GM12878 (cell line): ENCODE results near the gene CACNA2D3. TPM values are rescaled to one million over a fixed set of nuclear protein-coding genes. Genes with fewer than 3 reads are reported as not detected.

ENCODE experiments used
- ATAC-seq: fragments of 200-7000 bp; cut with Tn5 transposase; 3 replicates; pipeline ENCODE4 v1.9.1; 2020; ENCODE audit warnings: mild to moderate bottlenecking, moderate library complexity
- BruUV-seq: library from RNA; stranded (reverse); fragments of 400-500 nt; replicated peaks from 2 replicates; lab custom pipeline; 2021; lab: Mats Ljungman, UMichigan
- CTCF ChIA-PET: fragments of 300-600 bp; sonication (Branson Sonifier 250); formaldehyde crosslinking; extraction: SDS; loops from one replicate; lab custom pipeline; 2021; ENCODE audit warnings: inconsistent platforms; lab: Yijun Ruan, JAX
- POLR2A ChIA-PET: fragments of 350-600 bp; formaldehyde crosslinking; extraction: SDS; loops from one replicate; lab custom pipeline; 2021; ENCODE audit warnings: inconsistent platforms; lab: Charles Lee
- RAD21 ChIA-PET: fragments of 300-600 bp; sonication (Branson Sonifier 250); formaldehyde crosslinking; loops from one replicate; lab custom pipeline; 2023; ENCODE audit warnings: antibody characterized with exemption; ENCODE audit not compliant: unreplicated experiment; lab: Charles Lee
- SMC1A ChIA-PET: fragments of 300-600 bp; sonication (Branson Sonifier 250); formaldehyde crosslinking; loops from one replicate; lab custom pipeline; 2023; ENCODE audit not compliant: unreplicated experiment, uncharacterized antibody; lab: Charles Lee
- DNase-seq: peaks from one replicate; pipeline ENCODE4 v3.0.0-alpha.2; 2011; ENCODE audit warnings: low read depth, low spot score
- FAIRE-seq: peaks from 3 replicates; lab custom pipeline; 2011; peaks lifted over from hg19 to GRCh38; lab: Jason Lieb, UNC
- H2AFZ ChIP-seq: 2 replicates; pipeline ENCODE4 v1.6.0; 2011; ENCODE audit warnings: low read depth, low read length, control low read depth; ENCODE audit not compliant: control insufficient read depth
- H3K27ac ChIP-seq: 2 replicates; pipeline ENCODE4 v1.5.1; 2011; ENCODE audit warnings: control low read depth; ENCODE audit not compliant: control insufficient read depth, insufficient read depth
- H3K27me3 ChIP-seq, 2 experiments: replicated peaks in 1 of 2; 2 replicates each; pipeline versions ENCODE4 v1.6.0 to v1.6.1; 2011; ENCODE audit warnings: low read length in 1 of 2; ENCODE audit not compliant: control insufficient read depth in 2 of 2, insufficient read depth in 2 of 2
- H3K36me3 ChIP-seq, 2 experiments: 2 replicates each; pipeline ENCODE4 v1.5.1; 2011; ENCODE audit warnings: low read length in 1 of 2; ENCODE audit not compliant: control insufficient read depth in 2 of 2, insufficient read depth in 2 of 2
- H3K4me1 ChIP-seq: 2 replicates; pipeline ENCODE4 v1.6.1; 2011; ENCODE audit warnings: mild to moderate bottlenecking, low read length, moderate library complexity, mixed read lengths; ENCODE audit not compliant: control insufficient read depth, insufficient read depth
- H3K4me2 ChIP-seq: 2 replicates; pipeline ENCODE4 v1.6.0; 2011; ENCODE audit warnings: control low read depth; ENCODE audit not compliant: control insufficient read depth, insufficient read depth
- H3K4me3 ChIP-seq: fragments of 200-600 bp; sonication (generic); 2 replicates; pipeline ENCODE4 v1.5.1; 2016
- H3K79me2 ChIP-seq: 2 replicates; pipeline ENCODE4 v1.6.0; 2011; ENCODE audit warnings: low read length; ENCODE audit not compliant: control insufficient read depth, insufficient read depth
- H3K9ac ChIP-seq: 2 replicates; pipeline ENCODE4 v1.8.0; 2011; ENCODE audit warnings: low read length, control low read depth, mixed read lengths; ENCODE audit not compliant: control insufficient read depth, insufficient read depth
- H3K9me3 ChIP-seq: replicated peaks from 3 replicates; pipeline ENCODE4 v1.5.1; 2011; ENCODE audit warnings: mild to moderate bottlenecking, low read length; ENCODE audit not compliant: control insufficient read depth, insufficient read depth
- H4K20me1 ChIP-seq: 2 replicates; pipeline ENCODE4 v1.6.0; 2011; ENCODE audit not compliant: control insufficient read depth, insufficient read depth
- BHLHE40 ChIP-seq, 2 experiments: fragments of 450-650 bp in 1 of 2; IDR thresholded peaks; 2 replicates each; pipeline ENCODE4 v1.6.1; 2011 to 2017; ENCODE audit warnings: low read depth in 2 of 2, borderline replicate concordance in 1 of 2, improper control_type of control experiment in 1 of 2, low read length in 1 of 2, mild to moderate bottlenecking in 1 of 2
- BRCA1 ChIP-seq: IDR thresholded peaks from 2 replicates; pipeline ENCODE4 v1.6.1; 2011; ENCODE audit warnings: low read depth, low read length, improper control_type of control experiment
- CEBPB ChIP-seq, 2 experiments: fragments of 150-350 bp in 1 of 2; IDR thresholded peaks; 2 replicates each; pipeline ENCODE4 v1.6.1; 2012 to 2014; ENCODE audit warnings: low read depth in 2 of 2, low read length in 2 of 2, borderline replicate concordance in 1 of 2, inconsistent platforms in 1 of 2
- CHD2 ChIP-seq: IDR thresholded peaks from 2 replicates; pipeline ENCODE4 v1.6.1; 2011; ENCODE audit warnings: low read depth, low read length, improper control_type of control experiment, borderline replicate concordance
- EED ChIP-seq: sonication (generic); IDR thresholded peaks from 2 replicates; pipeline ENCODE4 v1.6.1; 2016; ENCODE audit warnings: antibody characterized with exemption, low read depth
- HCFC1 ChIP-seq: fragments of 150-350 bp; IDR thresholded peaks from 2 replicates; pipeline ENCODE4 v1.6.1; 2014; ENCODE audit warnings: low read length
- NR2C1 ChIP-seq: fragments of 450-650 bp; IDR thresholded peaks from 2 replicates; pipeline ENCODE4 v1.6.1; 2017; ENCODE audit warnings: antibody characterized with exemption, mild to moderate bottlenecking, moderate library complexity
- PAX5 ChIP-seq: IDR thresholded peaks from 2 replicates; pipeline ENCODE4 v1.6.1; 2011; ENCODE audit warnings: low read depth, low read length, borderline replicate concordance
- PKNOX1 ChIP-seq: fragments of 450-650 bp; IDR thresholded peaks from 2 replicates; pipeline ENCODE4 v1.6.1; 2016; ENCODE audit warnings: mild to moderate bottlenecking
- POLR2A ChIP-seq: IDR thresholded peaks from 2 replicates; pipeline ENCODE4 v1.6.1; 2011; ENCODE audit warnings: low read depth, mild to moderate bottlenecking, low read length
- RFX5 ChIP-seq: IDR thresholded peaks from 2 replicates; pipeline ENCODE4 v1.6.1; 2011; ENCODE audit warnings: low read depth, low read length, improper control_type of control experiment
- SKIL ChIP-seq: fragments of 450-650 bp; IDR thresholded peaks from 2 replicates; pipeline ENCODE4 v1.6.1; 2017; ENCODE audit warnings: mild to moderate bottlenecking, low read depth, inconsistent platforms; ENCODE audit not compliant: poor library complexity, severe bottlenecking
- STAT3 ChIP-seq: IDR thresholded peaks from 2 replicates; pipeline ENCODE4 v1.6.1; 2011; ENCODE audit warnings: low read depth, low read length, improper control_type of control experiment
- USF2 ChIP-seq: IDR thresholded peaks from 2 replicates; pipeline ENCODE4 v1.6.1; 2011; ENCODE audit warnings: low read depth, low read length, improper control_type of control experiment, borderline replicate concordance
- YY1 ChIP-seq: IDR thresholded peaks from 2 replicates; pipeline ENCODE4 v1.6.1; 2011; ENCODE audit warnings: low read depth, mild to moderate bottlenecking, low read length
- ZBTB11 ChIP-seq: fragments of 450-650 bp; formaldehyde crosslinking; IDR thresholded peaks from 2 replicates; pipeline ENCODE4 v1.5.0; 2022; ENCODE audit warnings: mild to moderate bottlenecking, missing genetic modification characterization
- ZNF217 ChIP-seq: fragments of 450-650 bp; IDR thresholded peaks from 2 replicates; pipeline ENCODE4 v1.6.1; 2017; ENCODE audit warnings: antibody characterized with exemption, mild to moderate bottlenecking
- WGBS: methylation state at CpG from one replicate; pipeline ENCODE4 v1.1.6; 2016; ENCODE audit warnings: low lambda C conversion rate; ENCODE audit not compliant: insufficient replicate concordance, insufficient coverage; ENCODE audit errors: missing lambda C conversion rate; 5-methylcytosine and 5-hydroxymethylcytosine counted together
- in situ Hi-C: fragments of 300-500 bp; cut with MboI; formaldehyde crosslinking; loops from 9 replicates; pipeline ENCODE4 v1.14.3; 2018; ENCODE audit warnings: mixed read lengths
- intact Hi-C: fragments of 100-400 bp; cut with micrococcal nuclease; formaldehyde crosslinking; loops from one replicate; pipeline ENCODE4 v1.14.2; 2022; ENCODE audit not compliant: unreplicated experiment
- polyA plus RNA-seq, 11 experiments: library from polyadenylated mRNA; depleted of rRNA in 4 of 11; unstranded in 6 of 11; stranded (reverse) in 5 of 11; fragments of >200 nt; fragmentation: Nextera tagmentation in 4 of 11; fragmentation: Illumina TruSeq in 1 of 11; extraction: Ambion mirVana in 4 of 11; extraction: Trizol in 1 of 11; gene quantifications; 1 replicate in 1 of 11; 2 replicates in 10 of 11; pipeline versions ENCODE4 v1.2.1 to v1.2.3, GENCODE V29; 2011 to 2016; ENCODE audit warnings: inconsistent platforms in 2 of 11, missing spikeins in 2 of 11, low read depth in 1 of 11
- total RNA-seq, 4 experiments: library from RNA; depleted of rRNA in 3 of 4; stranded (reverse); fragments of >200 nt in 3 of 4; fragmentation: Illumina TruSeq in 1 of 4; extraction: Trizol in 1 of 4; gene quantifications; 2 replicates each; pipeline versions ENCODE4 v1.2.1 to v1.2.3, GENCODE V29; 2013 to 2021

CACNA2D3 gene
- total and polyA plus RNA-seq, 10 of the 15 experiments (the other 5 are each of a cell fraction or from before 2014, with no cell fraction given): not detected

- TF ChIP-seq ZBTB11 (CRISPR knock-in tag): no peak
Measured at GRCh38 chr3:55061720-55062034, 939.3 kb downstream of the CACNA2D3 start (continued).

GRCh38 chr3:55064164-55064563 is 941.8 kb downstream of the CACNA2D3 start:
- ChIA-PET RAD21 (no interaction called here), SMC1A (no interaction called here), CTCF (no interaction called here), POLR2A (no interaction called here)
- no peak for DNase-seq
- no peak for FAIRE-seq
- Histone ChIP-seq H4K20me1 (no peaks in the 10 kb centered on the region), H3K4me2 (no peak overlapping the region), H3K4me3 (no peak overlapping the region), H3K36me3 (no peaks in the 10 kb centered on the region), H3K9me3 (no peaks in the 10 kb centered on the region), H3K27me3 (peaks cover 0 to 2% of the 10 kb centered on the region in 2 experiments; a peak in 1 of 4 replicates), H3K4me1 (no peaks in the 10 kb centered on the region), H2AFZ (no peak overlapping the region), H3K27ac (no peak overlapping the region), H3K79me2 (no peaks in the 10 kb centered on the region), H3K9ac (no peak overlapping the region)
- no peak for ATAC-seq
- in situ Hi-C loops: no loop called here
- intact Hi-C loops: no loop called here
- no TSS peak for BruUV-seq
- 40% methylated on average over 2 of the region's 2 CpGs for WGBS
- no peak for TF ChIP-seq BRCA1
- TF ChIP-seq NR2C1: no peak
- no peak for TF ChIP-seq ZNF217
- TF ChIP-seq CHD2: no peak
- TF ChIP-seq HCFC1: no peak
- TF ChIP-seq EED: no peak
- no peak for TF ChIP-seq SKIL
- no peak for TF ChIP-seq USF2
- TF ChIP-seq CEBPB (IDR thresholded peaks at IDR 0.05; ENCODE audit: borderline replicate concordance in 1 of 2, low read depth in 2 of 2, low read length in 2 of 2): no peak
- TF ChIP-seq PAX5: no peak
- TF ChIP-seq POLR2A: no peak
- no peak for TF ChIP-seq YY1
- TF ChIP-seq RFX5: no peak
- TF ChIP-seq PKNOX1: no peak
- no peak for TF ChIP-seq BHLHE40 (IDR thresholded peaks at IDR 0.05; ENCODE audit: borderline replicate concordance in 1 of 2, low read depth in 2 of 2, low read length in 1 of 2)
- no peak for TF ChIP-seq STAT3
